HG03139 (cell line): ENCODE data around the gene MYO7A.
"Not testable (repeated sequence)": the region's sequence is repeated elsewhere in the genome, so short reads cannot be mapped to it uniquely, and the experiment has no call there.

Source experiments
- ATAC-seq: cut with Tn5 transposase; IDR thresholded peaks from one replicate; pipeline ENCODE4 v1.9.1; 2021; ENCODE audit not compliant: unreplicated experiment

The MYO7A gene

DNA sequence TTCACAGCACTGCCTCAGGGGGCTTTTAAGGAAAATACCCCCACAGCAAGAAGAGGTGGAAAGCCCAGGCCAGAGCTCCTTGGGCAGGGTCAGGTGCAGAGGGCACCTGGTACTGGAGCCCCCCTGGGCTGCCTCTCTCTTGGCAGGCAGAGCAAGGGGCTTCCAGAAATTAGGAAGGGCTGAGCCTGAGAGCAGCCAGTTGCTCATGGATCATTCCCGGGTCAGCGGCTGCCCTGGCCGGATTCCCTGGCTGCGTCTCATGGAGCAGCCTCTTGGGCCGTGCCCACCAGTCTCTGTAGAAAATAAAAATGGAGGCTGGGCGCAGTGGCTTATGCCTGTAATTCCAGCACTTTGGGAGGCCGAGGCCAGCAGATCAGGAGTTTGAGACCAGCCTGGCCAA lies 35.7 kb upstream of the MYO7A start:
- ATAC-seq, result no peak

DNA sequence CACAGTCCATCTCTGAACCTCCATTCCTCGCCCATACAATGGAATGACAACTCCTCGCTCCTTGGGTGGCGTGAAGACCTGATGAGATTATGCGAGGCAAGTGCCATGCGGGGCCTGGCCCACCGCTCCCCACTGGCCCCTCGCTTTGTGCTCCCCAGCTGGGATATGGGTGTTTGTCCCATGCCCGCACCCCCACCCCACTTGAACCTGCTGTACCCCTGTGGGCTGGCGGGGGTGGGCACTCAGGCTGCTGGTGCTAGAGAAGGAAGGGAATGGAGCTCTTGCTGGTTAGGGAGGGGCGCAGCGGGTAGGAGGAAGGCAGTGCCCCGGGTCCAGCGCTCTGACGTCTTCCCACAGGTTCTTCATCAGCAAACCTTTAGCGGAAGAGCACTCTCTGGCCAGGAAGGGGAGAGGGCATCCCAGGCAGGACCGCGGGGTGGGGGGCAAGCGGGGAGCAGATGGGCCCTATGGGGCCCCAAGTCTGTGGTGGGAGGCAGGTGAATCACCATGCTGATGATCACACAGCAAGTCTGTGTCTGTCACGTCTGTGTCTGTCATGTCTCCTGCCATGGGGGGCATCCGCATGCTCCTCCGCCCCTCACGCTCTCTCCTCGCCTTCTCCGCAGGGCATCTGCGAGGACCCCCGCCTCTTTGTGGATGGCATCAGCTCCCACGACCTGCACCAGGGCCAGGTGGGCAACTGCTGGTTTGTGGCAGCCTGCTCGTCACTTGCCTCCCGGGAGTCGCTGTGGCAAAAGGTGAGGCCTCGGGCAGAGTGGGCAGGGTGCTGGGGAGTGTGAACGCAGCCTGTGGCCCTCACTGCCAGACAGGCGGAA lies 34.8 kb upstream of the MYO7A start:
- no peak for ATAC-seq

DNA sequence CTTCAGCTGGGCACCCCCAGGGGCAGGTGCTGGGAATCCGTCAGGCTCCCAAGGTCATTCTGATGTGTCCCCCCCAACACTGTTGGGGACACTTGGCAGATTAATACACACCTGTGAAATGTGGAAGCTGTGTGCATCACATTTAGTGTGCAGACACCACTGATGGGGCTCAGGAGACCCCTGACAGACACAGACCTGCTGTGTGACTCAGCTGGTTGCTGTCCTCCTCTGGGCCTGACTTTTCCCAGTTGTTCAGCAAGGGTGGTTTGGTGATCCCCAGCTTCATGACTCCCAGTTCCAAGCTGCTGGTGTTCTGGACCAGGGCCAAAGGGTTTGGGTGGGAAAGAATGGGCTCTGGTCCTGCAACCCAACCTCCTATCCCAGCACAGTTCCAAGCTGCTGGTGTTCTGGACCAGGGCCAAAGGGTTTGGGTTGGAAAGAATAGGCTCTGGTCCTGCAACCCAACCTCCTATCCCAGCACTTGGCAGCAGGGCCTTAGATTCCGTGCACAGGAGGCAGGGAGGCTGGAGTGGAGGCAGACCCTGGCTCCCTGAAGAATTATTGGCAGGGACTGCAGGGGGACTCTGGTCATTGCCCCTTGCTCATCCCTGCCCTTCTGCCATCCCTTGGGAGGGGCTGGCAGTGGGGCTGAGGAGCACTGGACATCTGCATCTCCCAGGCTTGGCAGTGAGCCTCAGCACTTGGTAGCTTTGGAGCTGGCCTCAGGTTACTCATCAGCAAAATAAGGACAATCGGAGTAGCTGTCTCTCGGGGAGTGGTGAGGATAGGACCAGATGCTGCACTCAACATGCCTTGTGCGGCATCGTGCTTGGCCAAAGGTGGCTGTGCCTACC lies 33.8 kb upstream of the MYO7A start:
- no peak for ATAC-seq

DNA sequence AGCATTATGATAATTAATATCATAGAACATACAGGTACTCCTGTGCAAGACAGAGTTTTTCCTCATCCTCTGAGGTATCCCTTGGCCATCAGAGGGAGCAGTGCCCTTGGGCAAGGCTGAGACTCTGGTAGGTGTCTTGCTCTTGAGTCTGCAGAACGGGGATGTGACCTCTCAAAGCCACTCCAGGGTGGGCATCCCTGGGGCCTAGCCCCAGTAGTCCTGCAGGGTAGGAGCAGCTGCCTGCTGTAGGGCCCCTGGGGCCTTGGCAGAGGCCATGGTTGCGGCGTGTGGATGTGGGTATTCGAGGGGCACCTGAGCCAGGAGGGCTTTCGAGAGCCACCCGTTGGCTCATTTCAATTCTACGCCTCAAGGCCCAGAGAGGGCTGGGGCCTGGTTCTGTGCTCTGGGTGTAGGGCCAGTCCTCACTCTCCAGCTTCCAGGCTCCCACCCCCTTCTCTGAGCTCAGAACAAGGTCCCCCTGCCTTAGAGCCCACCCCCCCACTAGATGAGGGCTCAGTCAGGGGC lies 33.1 kb upstream of the MYO7A start:
- no peak for ATAC-seq

DNA sequence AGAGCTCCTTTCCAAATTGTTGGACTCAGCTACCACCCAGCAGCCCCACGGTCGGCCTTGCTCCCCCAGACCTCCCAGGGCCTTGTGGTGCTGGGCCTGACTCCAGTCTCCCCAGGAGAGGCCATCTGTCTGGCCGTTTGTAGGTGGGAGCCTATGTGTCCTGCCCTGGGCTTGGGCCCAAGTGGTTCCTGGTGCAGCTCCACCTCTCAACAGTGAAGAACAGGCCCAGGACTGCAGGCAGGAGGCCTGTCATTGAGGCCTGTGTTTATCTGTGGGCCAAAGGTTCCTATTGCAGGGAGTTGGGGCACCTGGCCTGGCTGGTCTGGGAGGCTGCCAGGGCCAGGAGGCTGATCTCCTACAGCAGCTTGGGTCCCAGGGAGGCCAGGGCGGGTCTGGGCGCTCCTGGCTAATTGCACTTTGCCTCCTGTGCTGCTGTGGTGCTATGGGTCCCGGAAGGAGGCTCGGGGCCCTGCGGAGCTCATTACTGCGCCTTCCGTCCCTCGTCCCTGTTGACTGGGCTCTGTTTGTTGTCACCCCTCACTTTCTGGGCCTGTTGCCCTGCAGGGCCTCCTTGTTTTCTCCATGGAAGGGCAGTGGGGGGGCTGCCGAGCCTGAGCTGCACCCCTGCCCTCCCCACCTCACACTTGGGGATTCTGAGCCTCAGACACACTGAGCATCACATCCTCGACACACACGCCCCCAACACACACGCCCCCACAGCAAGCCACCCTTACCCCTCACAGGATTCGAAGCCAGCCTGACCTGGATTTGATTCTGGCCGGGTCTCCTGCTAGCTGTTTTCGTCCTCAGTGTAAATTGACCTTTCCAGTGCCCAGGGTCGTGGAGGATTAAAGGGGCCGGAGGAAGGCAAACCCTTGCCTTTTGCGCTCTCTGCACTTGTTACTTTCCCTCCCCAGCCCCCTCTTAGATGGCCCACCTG lies 32.2 kb upstream of the MYO7A start:
- no peak for ATAC-seq

DNA sequence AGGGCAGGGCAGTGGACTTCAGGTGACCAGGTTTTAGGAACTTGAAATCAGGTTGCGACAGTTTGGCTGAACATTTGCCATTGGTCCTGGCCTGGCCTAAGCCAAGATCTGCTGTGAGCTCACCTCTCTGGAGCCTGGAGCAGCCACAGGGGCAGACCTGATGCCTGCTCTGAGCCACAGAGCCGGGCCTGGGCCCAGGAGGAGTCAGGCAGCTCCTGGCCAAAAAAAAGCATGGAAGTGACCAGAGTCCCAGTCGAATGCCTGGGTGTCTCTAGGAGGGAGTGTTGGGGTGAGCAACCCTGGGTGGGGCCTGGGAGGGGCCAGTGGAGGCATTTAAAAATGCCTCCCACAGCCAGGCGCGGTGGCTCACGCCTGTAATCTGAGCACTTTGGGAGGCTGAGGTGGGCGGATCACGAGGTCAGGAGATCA lies 31.4 kb upstream of the MYO7A start:
- no peak for ATAC-seq

DNA sequence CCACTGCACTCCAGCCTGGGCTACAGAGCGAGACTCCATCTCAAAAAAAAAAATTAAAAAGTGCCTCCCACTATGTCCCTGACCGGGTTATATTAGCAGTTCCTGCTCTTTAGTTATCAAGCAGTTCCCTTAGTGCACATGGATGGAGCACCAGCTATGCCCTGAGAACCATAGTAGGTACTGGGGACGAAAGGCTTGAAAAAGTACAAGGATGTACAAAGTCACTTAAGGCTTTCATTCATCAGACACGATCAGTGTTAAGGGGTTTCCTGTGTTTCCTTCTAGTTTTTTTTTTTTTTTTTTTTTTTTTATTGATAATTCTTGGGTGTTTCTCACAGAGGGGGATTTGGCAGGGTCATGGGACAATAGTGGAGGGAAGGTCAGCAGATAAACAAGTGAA lies 30.9 kb upstream of the MYO7A start:
- ATAC-seq, result not testable (repeated sequence)

DNA sequence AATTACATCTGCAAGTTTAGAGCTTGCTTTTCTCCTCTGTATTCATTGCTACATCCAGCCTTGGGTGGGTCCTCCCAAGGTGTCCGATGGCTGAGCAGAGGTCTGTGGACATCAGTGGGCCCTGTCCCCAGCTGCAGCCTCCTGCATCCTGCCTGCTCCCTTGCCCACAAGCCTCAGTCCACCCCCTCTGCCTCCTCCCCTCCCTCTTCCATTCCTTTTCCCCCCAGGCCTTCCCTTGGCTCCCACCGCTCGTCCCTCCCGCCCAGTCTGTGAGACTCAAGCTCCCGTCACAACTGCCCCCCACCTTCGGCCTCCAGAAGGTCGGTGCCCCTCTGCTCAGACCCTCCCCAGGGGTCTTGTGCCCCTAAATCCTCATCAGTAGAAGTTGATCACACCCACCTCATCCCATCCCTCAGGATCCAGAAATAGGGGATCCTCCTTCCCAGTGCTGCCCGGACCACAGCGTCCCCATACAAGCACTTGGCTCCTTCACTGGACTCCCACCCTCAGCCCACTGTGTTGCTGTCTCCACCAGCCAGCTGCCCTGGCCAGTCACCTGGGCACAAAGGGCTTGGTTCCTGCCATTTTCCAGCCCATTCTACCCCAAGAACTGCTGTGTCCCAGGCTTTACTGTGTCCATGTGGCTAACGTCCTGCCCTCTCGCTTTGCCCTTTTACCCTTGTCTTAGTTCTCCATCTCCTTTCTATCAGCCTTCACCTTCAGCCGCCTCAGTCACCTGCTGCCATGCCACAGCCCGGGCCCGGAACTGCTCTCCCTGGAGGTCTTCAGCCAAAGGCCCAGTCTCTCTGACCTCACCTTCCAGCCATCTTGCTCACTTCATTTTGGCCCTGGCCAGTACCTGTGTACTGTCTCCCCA lies 27.6 kb upstream of the MYO7A start:
- ATAC-seq, result no peak

DNA sequence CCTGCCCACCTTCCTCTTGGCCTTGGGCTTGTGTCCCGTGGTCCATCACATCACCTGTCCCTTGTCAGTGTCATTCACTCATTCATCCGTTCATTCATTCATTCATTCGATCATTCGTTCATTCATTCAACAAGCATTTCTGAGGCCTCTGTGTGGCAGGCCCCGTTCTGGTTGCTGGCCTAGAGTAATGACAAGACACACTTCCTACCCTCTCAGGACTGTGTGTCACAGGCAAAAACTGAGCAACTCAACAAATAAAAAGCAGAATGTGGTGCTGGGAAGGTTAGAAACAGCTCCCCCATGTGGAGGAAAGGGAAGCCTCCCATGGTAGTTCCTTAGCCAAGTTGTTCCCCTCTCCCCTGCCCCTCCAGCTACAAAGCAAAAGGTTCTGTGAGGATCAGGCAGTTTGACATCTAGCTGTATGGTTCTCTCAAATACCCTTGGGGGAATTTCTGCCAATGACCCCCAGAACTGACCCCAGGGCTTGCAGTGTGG lies 27.0 kb upstream of the MYO7A start:
- ATAC-seq, result no peak

DNA sequence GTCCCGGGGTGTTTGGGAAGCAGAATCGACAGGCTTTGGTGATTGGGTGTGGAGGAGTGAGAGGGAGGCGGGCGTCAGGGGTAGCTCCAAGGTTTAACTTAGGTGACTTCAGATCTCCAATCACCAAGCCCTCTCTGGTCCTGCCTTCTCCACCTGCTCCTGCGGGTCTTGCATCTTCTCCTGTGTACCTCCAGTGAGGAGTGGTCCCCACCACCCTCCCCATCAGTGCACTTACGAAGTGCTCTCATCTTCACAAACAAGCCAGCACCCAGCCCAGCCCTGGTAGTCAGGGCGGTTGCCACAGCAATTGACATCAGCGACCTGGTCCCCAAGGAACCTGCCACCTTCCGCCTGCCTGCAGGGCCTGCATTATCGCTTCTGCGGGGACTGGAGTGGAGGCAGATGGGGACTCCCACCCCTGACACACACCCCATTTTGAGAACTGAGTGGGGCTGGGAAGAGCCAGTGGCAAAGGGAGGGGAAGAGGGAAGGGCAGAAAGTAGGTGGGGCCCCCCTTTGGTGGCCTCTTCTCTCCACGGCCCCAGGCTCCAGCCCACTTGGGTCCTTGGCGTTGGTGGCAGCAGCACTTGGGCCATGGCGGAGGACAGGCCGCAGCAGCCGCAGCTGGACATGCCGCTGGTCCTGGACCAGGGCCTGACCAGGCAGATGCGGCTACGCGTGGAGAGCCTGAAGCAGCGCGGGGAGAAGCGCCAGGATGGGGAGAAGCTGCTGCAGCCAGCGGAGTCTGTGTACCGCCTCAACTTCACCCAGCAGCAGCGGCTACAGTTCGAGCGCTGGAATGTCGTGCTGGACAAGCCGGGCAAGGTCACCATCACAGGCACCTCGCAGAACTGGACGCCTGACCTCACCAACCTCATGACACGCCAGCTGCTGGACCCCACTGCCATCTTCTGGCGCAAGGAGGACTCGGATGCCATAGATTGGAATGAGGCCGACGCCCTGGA lies 25.5 kb upstream of the MYO7A start, which contains the start of gene OMP:
TSS of gene OMP (plus strand) at position 595 of the 965 bp plus-strand sequence. CDS start at position 595, 0 bp downstream.
- ATAC-seq, result no peak

DNA sequence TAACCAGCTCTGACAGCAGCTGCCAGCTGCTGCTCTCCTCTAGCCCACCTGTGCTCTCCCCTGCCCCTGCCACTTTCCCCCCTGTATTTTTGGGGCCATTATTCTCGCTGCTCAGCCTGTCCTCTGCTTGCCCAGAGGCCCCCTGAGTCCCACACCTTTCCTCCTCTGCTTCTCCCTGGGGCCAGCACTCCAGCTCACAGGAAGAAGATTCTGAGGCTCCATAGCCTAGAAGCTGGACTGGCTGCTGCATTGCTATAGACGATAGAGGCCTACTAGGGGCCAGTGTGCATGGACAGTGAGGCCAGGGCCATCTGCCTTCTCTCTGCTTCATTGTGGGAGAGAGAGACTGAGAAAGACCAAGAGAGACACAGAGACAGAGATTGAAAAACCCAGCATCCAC lies 24.7 kb upstream of the MYO7A start:
- no peak for ATAC-seq

DNA sequence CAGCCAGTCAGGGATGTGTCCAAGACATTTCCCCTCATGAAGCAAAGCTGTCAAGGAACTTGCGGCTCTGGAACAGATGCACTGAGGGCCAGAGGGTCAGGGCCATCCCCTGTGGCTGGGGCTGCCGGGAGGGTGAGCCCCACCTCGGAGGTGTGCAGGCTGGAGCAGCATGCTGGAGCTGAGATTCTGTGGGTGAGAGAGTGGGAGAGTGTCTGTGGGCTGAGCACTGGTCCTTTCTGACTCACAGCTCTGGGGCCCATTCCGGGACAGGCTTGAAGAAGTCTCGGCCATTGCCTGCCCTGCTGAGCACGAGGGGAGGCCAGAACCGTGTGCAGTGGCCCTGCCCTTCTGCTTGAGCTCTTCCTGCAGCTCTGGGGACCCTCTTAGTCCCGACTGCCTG lies 23.3 kb upstream of the MYO7A start:
- no peak for ATAC-seq

DNA sequence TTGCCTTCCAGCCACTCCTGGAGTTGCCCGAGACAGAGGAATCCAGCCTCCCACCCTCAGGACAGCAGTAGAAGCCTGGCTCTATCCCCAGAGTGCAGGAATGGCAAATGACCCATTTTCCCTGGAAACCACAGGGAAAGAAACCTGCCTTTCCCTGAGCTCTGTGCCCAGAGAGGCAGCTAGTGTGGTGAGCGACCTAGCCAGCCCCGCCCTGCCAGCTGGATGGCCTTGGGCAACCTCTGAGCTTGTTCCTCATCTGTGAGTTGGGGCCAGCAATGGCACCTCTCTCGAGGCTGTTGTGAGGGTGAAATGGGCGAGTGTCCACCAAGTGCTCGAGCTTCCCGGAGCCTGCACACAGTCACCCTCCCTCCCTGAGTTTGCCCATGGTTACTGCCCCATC lies 21.7 kb upstream of the MYO7A start:
- ATAC-seq, result no peak

DNA sequence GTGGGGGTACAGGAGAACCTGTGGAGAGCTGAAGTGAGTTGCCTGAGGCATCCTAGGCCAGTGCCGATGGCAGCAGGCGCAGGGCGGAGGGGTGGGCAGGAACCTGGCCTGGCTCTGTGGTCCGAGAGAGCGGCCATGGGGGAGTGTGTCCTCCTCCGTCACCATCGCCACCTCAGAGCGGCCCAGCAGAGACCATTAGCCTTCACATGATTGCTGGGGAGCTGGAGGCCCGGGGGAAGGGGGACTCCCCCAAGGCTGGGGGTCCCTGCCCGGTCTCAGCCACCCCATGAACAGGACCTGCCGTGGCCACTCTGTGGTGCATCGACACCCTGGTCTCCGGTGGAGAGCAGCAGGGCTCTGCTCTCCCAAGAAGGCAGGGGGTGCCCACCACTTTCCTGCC lies 21.3 kb upstream of the MYO7A start:
- ATAC-seq, result no peak

DNA sequence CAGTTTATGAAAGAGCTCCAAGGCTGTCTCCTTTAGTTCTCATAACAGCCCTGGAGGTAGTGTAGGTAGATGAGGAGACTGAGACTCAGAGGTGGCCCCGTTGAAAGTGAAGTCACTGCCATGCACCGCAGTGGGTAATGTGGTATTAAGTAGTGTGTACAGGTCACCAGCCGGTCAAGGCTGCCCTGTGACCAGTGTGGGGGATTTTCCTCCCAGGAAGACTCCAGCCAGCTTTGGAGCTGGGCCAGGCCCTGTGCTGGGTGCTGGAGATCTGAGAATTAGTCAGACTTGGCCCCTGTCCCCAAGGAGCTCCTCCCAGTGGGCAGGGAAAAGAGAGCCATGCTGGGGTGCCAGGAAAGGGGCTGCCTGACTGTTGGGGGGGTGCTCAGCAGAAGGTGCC lies 20.1 kb upstream of the MYO7A start:
- ATAC-seq, result no peak

DNA sequence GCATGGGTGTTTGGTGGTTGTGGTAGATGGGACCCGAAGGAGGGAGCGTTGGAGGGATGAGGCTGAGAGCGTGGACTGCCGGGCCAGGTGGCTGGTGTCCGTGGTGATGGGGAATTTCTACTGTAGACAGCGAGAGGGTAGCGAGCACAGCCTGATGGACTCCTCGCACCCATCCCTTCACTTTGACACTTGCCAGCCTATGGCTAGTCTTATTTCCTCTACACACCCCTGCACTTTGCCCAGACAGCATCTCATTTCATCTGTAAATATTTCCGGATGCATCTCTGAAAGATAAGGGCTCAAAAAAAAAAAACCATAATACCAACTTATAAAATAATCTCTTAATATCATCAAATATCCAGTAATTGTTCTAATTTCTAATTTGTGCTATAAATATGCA lies 19.6 kb upstream of the MYO7A start:
- ATAC-seq, result no peak

DNA sequence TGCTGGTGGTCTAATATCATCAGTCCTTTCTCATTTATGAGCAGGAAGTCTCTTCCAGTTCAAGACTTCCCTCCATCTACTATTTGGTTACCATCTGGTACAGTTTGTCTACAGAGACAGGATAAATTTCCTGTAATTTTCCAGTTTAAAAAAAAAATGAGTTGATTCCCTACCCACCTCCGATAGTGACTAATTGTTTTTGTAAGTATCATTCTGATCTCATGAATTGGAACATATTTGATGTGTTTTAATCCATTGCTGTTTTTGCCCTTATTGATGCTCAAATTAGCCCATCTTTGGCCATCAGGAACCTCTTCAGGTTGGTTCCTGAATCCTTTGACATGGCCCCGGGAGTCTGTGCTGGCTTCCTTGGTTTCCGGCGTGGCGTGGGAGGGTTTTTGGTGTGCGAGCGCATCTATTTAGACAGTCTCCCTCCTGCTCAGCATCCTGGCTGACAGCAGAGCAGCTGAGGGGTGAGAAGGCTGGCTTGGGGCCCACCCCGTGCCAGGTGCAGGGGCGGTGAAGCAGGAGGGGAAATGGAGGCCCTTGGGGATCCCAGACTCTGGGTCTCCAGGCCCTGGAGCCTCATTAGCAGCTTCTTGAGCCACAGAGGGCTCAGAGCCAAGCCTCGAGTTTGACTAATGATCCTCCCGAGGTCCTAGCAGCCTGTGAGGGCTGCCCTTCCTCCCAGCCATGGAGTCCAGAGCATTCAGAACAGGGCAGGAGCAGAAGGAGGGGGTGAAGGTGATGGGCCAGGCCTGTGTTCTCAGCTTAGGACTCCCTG lies 18.6 kb upstream of the MYO7A start:
- no peak for ATAC-seq

DNA sequence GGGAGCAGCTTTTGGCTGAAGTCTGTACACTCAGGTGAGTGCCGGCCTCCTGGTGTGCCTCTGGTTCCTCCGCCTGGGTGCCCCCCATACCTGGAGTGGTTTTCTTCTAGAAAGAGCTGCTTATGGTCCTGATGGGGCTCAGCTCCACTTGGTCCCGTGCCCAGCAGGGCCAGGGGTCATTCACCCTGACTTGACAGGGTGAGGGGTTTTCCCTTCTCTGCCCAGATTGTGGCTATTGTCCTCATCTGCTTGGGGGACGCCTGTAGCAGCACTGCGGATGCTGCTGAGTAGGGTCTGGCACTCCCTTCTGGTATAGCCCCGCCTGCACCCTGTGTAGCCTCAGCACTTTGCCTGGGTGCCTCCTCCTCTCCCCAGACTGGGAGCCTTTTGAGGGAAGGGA lies 17.2 kb upstream of the MYO7A start:
- no peak for ATAC-seq
